Right lobe of liver (tissue), 6 donors: Measurements from ENCODE around the gene AP3B2. TPM values are rescaled to one million over a fixed set of nuclear protein-coding genes. Genes with fewer than 3 reads are reported as not detected.
"Not testable (repeated sequence)": the region's sequence is repeated elsewhere in the genome, so short reads cannot be mapped to it uniquely, and the experiment has no call there.

Experiments
- ATAC-seq, 4 donors: fragments of 200-7000 bp; cut with Tn5 transposase; one replicate each; pipeline ENCODE4 v1.9.1; 2020; ENCODE audit warnings: mild to moderate bottlenecking in 4 of 4, moderate library complexity in 4 of 4
- DNase-seq, 3 donors: peaks; one replicate each; pipeline ENCODE4 v3.0.0-alpha.2; 2020
- H3K27ac ChIP-seq, 3 donors: fragments of 200-600 bp; one replicate each; pipeline ENCODE4 v1.8.0; 2022
- H3K27me3 ChIP-seq, 2 donors: fragments of 200-600 bp; one replicate each; pipeline ENCODE4 v1.8.0; 2022
- H3K36me3 ChIP-seq, 4 donors: fragments of 200-600 bp; sonication (generic) in 1 of 4; one replicate each; pipeline versions ENCODE4 v1.5.1 to v1.8.0; 2017 to 2022; ENCODE audit warnings: control low read depth in 1 of 4
- H3K4me1 ChIP-seq, 4 donors: fragments of 200-600 bp; sonication (generic) in 1 of 4; one replicate each; pipeline versions ENCODE4 v1.5.1 to v1.8.0; 2017 to 2022; ENCODE audit warnings: control low read depth in 1 of 4
- H3K4me3 ChIP-seq, 3 donors: fragments of 200-600 bp; one replicate each; pipeline ENCODE4 v1.8.0; 2022
- H3K9me3 ChIP-seq, 4 donors: fragments of 200-600 bp; sonication (generic) in 1 of 4; one replicate each; pipeline versions ENCODE4 v1.5.1 to v1.8.0; 2017 to 2022; ENCODE audit warnings: control low read depth in 1 of 4
- CTCF ChIP-seq, 4 donors: fragments of 200-600 bp in 3 of 4; fragments of 450-650 bp in 1 of 4; IDR thresholded peaks; one replicate each; pipeline versions ENCODE4 v1.5.1 to v1.8.0; 2016 to 2022; ENCODE audit warnings: antibody characterized with exemption in 4 of 4, mild to moderate bottlenecking in 2 of 4
- POLR2A ChIP-seq: fragments of 450-650 bp; IDR thresholded peaks from one replicate; pipeline ENCODE4 v1.6.1; 2017; ENCODE audit warnings: antibody characterized with exemption, mild to moderate bottlenecking
- WGBS: methylation state at CpG from one replicate; pipeline ENCODE4 v1.1.6; 2018; ENCODE audit warnings: low coverage, low lambda C conversion rate; ENCODE audit not compliant: insufficient coverage; ENCODE audit errors: missing lambda C conversion rate; 5-methylcytosine and 5-hydroxymethylcytosine counted together
- intact Hi-C, 2 donors: fragments of 100-400 bp; cut with DNase I; formaldehyde crosslinking; loops; one replicate each; pipeline versions ENCODE4 v1.11.2 to v1.14.1; 2022
- total RNA-seq, 6 experiments: library from RNA; depleted of rRNA in 2 of 6; stranded (reverse); fragments of >200 nt in 2 of 6; fragmentation: NEBNext Ultra II Directional in 3 of 6; extraction: Animal tissue kit (Norgen Biotek cat#: 25700) in 3 of 6; gene quantifications; one replicate each; pipeline versions ENCODE4 v1.1.0 to v1.2.4, GENCODE V29; 2016 to 2023
- donor health status: DM: no; HTN: yes; CAD: no.
- donor health status: DM: no; HTN: no; CAD: no.
- donor health status: DM: no; HTN: no; CAD: no.
- donor health status: DM: no; HTN: yes; CAD: no.
- donor health status: DM: no; HTN: yes; CAD: no.

Gene AP3B2
- total RNA-seq, 6 experiments from 2014 or later = 0.12 TPM; not detected in 5

- DNase-seq = no peak
- Histone ChIP-seq H3K27me3 (peaks cover 0 to 24% of the 10 kb centered on the region in 2 donors), H3K4me1 (peaks cover 0 to 16% (median 3%) of the 10 kb centered on the region in 4 donors), H3K4me3 (peak overlapping the region; percentile 25 to 44 (median 25)), H3K36me3 (no peaks in the 10 kb centered on the region), H3K27ac (no peak overlapping the region), H3K9me3 (no peaks in the 10 kb centered on the region)
- no CpG with 5 or more reads among the region's 49 CpGs for WGBS
- intact Hi-C loops = no loop called here
- TF ChIP-seq CTCF (IDR thresholded peaks at IDR 0.05) (no peak), POLR2A (no peak)
- ATAC-seq = no peak
Measured at GRCh38 chr15:82647835-82648256, 61.8 kb downstream of the AP3B2 start.

GRCh38 chr15:82647045-82647834, 62.4 kb downstream of the AP3B2 start, which contains the start of gene CPEB1:
Gene CPEB1 (minus strand): TSS chr15:82647363. CDS start chr15:82628459, 18,904 bp downstream.
- Histone ChIP-seq H3K9me3 (no peaks in the 10 kb centered on the region), H3K4me3 (peak within 1 kb of the TSS; percentile 25 to 44 (median 25)), H3K4me1 (peaks cover 0 to 16% (median 3%) of the 10 kb centered on the region in 4 donors), H3K27me3 (peaks cover 0 to 24% of the 10 kb centered on the region in 2 donors), H3K27ac (no peak within 1 kb of the TSS), H3K36me3 (no peaks in the 10 kb centered on the region)
- ATAC-seq (peak; percentile 19 to 48 (median 29)), DNase-seq (no peak)
- WGBS = 9% methylated on average over 9 of the region's 96 CpGs
- no peak for TF ChIP-seq CTCF (IDR thresholded peaks at IDR 0.05)
- TF ChIP-seq POLR2A = no peak
- intact Hi-C loops = no loop called here

DNA sequence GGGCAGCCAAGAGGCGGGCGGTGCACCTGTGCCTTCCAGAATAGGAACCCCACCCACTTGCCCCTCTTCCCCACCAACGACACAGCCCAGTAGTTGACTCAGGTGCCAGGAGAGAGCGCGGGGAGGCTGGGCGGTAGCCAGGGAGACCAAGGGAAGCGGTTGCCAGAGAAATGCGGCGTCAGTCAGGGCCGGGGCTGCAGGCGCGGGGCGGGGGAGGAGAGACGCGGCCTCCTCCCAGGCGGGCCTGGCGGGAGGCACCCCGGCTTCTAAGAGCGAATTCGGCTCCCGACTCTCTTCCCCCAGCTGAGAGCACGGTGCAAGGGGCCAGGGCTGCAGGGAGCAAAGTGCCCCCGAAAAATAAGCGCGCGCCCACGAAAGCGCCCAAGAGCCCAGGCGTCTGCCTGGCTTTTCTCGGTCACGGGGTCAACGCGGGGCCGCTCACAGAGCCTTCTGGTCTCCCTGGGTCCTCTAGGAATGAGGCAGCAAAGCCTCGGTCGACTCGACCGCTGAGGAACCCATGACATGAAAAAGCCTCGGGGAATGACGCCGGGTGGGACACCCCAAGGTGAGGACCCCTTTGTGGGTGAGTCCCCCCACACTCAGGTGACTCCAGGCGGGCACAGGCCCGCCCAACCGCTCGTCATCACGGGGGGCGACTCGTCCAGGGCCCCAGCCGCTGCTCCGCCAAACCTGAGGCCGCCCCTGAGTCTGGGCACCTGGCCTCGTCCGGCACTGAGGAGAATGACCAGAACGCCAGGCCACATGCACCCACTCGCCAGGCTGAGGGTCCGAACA, 63.2 kb downstream of the AP3B2 start:
- Histone ChIP-seq H3K27me3 (peaks cover 0 to 24% of the 10 kb centered on the region in 2 donors), H3K4me1 (peaks cover 0 to 16% (median 3%) of the 10 kb centered on the region in 4 donors), H3K27ac (no peak overlapping the region), H3K4me3 (no peak overlapping the region), H3K9me3 (no peaks in the 10 kb centered on the region), H3K36me3 (no peaks in the 10 kb centered on the region)
- DNase-seq (no peak), ATAC-seq (peak in 1 of 4 donors; percentile 18)
- intact Hi-C loops = no loop called here
- TF ChIP-seq CTCF (IDR thresholded peaks at IDR 0.05) = no peak
- no peak for TF ChIP-seq POLR2A
- WGBS = 0% methylated on average over 11 of the region's 56 CpGs

DNA sequence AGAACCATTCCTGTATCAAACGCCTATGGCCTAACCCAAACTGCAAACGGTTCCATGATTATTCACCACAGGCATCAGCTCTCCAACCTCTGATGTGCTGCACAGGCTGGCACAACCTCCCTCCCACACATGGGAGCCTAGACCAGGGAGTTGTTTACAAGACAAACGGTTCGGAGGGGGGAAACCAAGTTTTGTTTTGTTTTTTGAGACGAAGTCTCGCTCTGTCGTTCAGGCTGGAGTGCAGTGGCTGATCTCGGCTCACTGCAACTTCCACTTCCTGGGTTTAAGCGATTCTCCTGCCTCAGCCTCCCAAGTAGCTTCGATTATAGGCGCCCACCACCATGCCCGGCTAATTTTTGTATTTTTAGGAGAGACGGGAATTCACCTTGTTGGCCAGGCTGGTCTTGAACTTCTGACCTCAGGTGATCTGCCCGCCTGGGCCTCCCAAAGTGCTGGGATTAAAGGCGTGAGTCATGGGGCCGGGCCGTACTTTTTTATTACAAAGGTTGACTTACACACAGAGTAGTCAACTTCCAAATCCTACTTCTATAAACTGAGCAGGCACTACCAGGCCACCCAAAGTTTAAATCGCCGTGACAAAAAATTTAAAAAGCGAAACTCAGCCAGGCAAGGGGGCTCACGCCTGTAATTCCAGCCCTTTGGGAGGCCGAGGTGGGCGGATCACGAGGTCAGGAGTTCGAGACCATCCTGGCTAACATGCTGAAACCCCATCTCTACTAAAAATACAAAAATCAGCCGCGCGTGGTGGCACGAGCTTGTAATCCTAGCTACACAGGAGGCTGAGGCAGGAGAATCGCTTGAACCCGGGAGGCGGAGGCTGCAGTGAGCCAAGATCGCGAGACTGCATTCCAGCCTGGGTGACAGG, 64.5 kb downstream of the AP3B2 start:
- H3K27ac ChIP-seq, H3K9me3 ChIP-seq, DNase-seq, ATAC-seq, H3K4me3 ChIP-seq, intact Hi-C loops, H3K36me3 ChIP-seq: not testable (repeated sequence)
- Histone ChIP-seq H3K27me3 (peaks cover 0 to 24% of the 10 kb centered on the region in 2 donors), H3K4me1 (peaks cover 0 to 16% (median 3%) of the 10 kb centered on the region in 4 donors)
- WGBS = 77% methylated on average over 26 of the region's 34 CpGs
